IPS-15b (cell line): Measurements from ENCODE around the gene NGEF.
"Not testable (repeated sequence)": the region's sequence is repeated elsewhere in the genome, so short reads cannot be mapped to it uniquely, and the experiment has no call there.

Experiments
- H3K27me3 ChIP-seq: one replicate; pipeline ENCODE4 v1.6.1; 2013; ENCODE audit warnings: low read length; ENCODE audit not compliant: control insufficient read depth, insufficient read depth
- H3K36me3 ChIP-seq: one replicate; pipeline ENCODE4 v1.6.1; 2013; ENCODE audit warnings: low read length; ENCODE audit not compliant: control insufficient read depth, insufficient read depth
- H3K4me1 ChIP-seq: one replicate; pipeline ENCODE4 v1.6.1; 2013; ENCODE audit warnings: mild to moderate bottlenecking, low read length; ENCODE audit not compliant: control insufficient read depth, insufficient read depth
- H3K4me3 ChIP-seq: one replicate; pipeline ENCODE4 v1.5.1; 2013; ENCODE audit warnings: low read depth, low read length
- H3K9ac ChIP-seq: one replicate; pipeline ENCODE4 v1.6.1; 2013; ENCODE audit warnings: low read depth, mild to moderate bottlenecking, low read length
- H3K9me3 ChIP-seq: one replicate; pipeline ENCODE4 v1.6.1; 2013; ENCODE audit warnings: mild to moderate bottlenecking, low read length; ENCODE audit not compliant: control insufficient read depth, insufficient read depth

NGEF gene

GRCh38 chr2:232860593-232861241 lies 152.3 kb downstream of the NGEF start:
- Histone ChIP-seq H3K9ac (no peak overlapping the region), H3K36me3 (peaks cover 9% of the 10 kb centered on the region), H3K9me3 (no peaks in the 10 kb centered on the region), H3K4me3 (no peak overlapping the region), H3K27me3 (no peaks in the 10 kb centered on the region), H3K4me1 (no peaks in the 10 kb centered on the region)

GRCh38 chr2:232859385-232859916 lies 153.6 kb downstream of the NGEF start:
- Histone ChIP-seq H3K36me3 (peaks cover 9% of the 10 kb centered on the region), H3K9ac (no peak overlapping the region), H3K4me3 (no peak overlapping the region), H3K27me3 (no peaks in the 10 kb centered on the region), H3K4me1 (no peaks in the 10 kb centered on the region), H3K9me3 (no peaks in the 10 kb centered on the region)

DNA sequence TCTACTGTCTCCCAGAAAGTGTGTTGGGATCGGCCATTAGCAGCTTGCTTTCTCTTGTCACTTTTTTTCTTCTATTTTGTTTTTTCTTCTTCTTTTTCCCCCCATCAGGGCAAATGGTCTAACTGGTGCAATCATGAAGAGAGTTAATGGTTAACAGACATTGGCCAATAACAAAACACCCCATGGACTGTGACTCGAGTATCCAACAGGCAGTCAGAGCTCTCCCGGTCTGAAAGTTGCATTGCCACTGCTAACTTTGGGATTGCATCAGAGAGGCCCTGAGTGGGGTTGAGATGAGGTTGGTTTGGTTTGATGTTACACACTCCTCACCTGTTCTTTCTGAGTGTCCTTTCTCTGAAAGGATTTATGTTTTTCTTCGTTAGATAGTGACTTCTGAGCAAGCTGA lies 155.9 kb downstream of the NGEF start:
- H3K27me3 ChIP-seq, result no peaks in the 10 kb centered on the region
- no peaks in the 10 kb centered on the region for H3K9me3 ChIP-seq
- peaks cover 9% of the 10 kb centered on the region for H3K36me3 ChIP-seq
- H3K9ac ChIP-seq, result no peak overlapping the region
- H3K4me1 ChIP-seq, result no peaks in the 10 kb centered on the region
- no peak overlapping the region for H3K4me3 ChIP-seq

GRCh38 chr2:232854082-232854481 lies 159.0 kb downstream of the NGEF start:
- H3K4me3 ChIP-seq, result no peak overlapping the region
- H3K4me1 ChIP-seq, result no peaks in the 10 kb centered on the region
- no peak overlapping the region for H3K9ac ChIP-seq
- peaks cover 17% of the 10 kb centered on the region for H3K36me3 ChIP-seq
- H3K9me3 ChIP-seq, result no peaks in the 10 kb centered on the region
- H3K27me3 ChIP-seq, result no peaks in the 10 kb centered on the region

- H3K27me3 ChIP-seq, result no peaks in the 10 kb centered on the region
- H3K4me1 ChIP-seq, result no peaks in the 10 kb centered on the region
- H3K9me3 ChIP-seq, result no peaks in the 10 kb centered on the region
- H3K4me3 ChIP-seq, result no peak overlapping the region
- no peak overlapping the region for H3K9ac ChIP-seq
- H3K36me3 ChIP-seq, result peaks cover 28% of the 10 kb centered on the region
Measured at GRCh38 chr2:232852676-232853075, 160.4 kb downstream of the NGEF start.

- not testable (repeated sequence) for H3K27me3 ChIP-seq, H3K9me3 ChIP-seq, H3K4me3 ChIP-seq, H3K4me1 ChIP-seq, H3K9ac ChIP-seq
- peaks cover 29% of the 10 kb centered on the region for H3K36me3 ChIP-seq
Measured at GRCh38 chr2:232852081-232852480, 161.0 kb downstream of the NGEF start.

DNA sequence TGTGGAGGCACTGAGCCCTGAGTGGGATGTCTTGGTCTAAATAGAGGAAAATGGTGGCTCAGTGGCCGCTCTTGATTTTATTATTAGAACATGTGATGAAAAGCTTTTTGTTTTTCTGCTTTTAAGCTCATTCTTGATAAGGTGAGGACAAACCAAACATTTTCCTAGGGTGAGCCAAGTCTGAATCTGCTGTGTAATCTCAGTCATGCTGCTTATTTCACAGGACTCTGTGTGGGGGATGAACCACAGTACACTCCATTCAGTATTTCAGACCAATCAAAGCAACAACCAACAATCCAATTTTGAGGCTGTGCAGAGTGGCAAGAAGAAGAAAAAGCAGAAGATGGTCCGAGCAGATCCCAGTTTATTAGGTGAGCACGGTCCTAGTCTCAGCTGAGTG lies 163.0 kb downstream of the NGEF start:
- Histone ChIP-seq H3K27me3 (no peaks in the 10 kb centered on the region), H3K4me3 (no peak overlapping the region), H3K4me1 (no peaks in the 10 kb centered on the region), H3K36me3 (peaks cover 28% of the 10 kb centered on the region), H3K9ac (no peak overlapping the region), H3K9me3 (no peaks in the 10 kb centered on the region)

- no peaks in the 10 kb centered on the region for H3K9me3 ChIP-seq
- no peak overlapping the region for H3K4me3 ChIP-seq
- H3K36me3 ChIP-seq, result peaks cover 36% of the 10 kb centered on the region
- no peak overlapping the region for H3K9ac ChIP-seq
- no peaks in the 10 kb centered on the region for H3K27me3 ChIP-seq
- no peaks in the 10 kb centered on the region for H3K4me1 ChIP-seq
Measured at GRCh38 chr2:232846055-232846454, 167.0 kb downstream of the NGEF start.

DNA sequence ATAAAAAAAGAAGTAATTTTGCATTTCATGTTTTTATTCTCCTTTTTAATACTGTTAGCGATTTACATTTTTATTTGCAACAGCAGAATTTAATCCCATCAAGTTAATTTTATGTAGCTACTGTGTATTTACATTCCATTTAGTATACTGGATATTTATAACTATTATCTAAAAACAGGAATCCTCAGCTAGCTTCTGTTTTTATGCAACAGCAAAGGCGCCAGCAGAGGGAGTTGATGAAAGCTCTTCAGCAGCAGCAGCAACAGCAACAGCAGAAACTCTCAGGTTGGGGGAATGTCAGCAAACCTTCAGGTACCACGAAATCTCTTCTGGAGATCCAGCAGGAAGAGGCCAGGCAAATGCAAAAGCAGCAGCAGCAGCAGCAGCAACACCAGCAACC lies 169.2 kb downstream of the NGEF start:
- Histone ChIP-seq H3K27me3 (no peaks in the 10 kb centered on the region), H3K9ac (no peak overlapping the region), H3K4me1 (no peaks in the 10 kb centered on the region), H3K36me3 (peaks cover 36% of the 10 kb centered on the region), H3K9me3 (no peaks in the 10 kb centered on the region), H3K4me3 (no peak overlapping the region)

- no peaks in the 10 kb centered on the region for H3K9me3 ChIP-seq
- no peaks in the 10 kb centered on the region for H3K4me1 ChIP-seq
- H3K9ac ChIP-seq, result no peak overlapping the region
- no peak overlapping the region for H3K4me3 ChIP-seq
- peaks cover 28% of the 10 kb centered on the region for H3K36me3 ChIP-seq
- H3K27me3 ChIP-seq, result no peaks in the 10 kb centered on the region
Measured at GRCh38 chr2:232842689-232843088, 170.4 kb downstream of the NGEF start.

DNA sequence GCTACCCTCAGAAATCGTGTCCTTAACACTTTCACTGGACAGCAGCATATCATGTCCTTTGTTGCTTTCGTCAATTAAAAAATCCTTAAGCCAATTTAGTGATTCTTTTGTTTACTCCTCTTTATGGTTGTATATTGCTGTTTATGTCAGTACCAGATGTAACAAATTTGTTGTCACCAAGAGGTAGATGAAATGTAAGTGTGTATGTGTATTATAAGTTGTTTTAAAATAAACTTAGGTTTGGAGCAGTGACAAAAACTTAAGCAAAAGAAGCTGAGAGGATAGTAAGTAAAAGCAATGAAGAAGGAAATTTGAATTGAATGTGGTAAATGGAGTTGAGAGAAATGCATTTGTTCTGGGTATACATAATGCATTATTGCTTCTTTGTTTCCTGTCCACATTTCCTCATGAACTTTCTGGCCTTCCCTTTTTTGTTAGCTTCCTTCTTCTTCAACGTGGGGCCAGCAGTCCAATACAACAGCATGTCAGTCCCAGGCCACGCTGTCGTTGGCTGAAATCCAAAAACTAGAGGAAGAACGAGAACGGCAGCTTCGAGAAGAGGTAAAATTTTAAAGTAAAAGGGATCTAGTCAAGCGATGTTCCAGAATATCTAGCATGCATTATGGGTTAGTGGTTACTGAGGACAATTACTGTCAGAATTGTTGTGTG lies 173.5 kb downstream of the NGEF start:
- Histone ChIP-seq H3K4me1 (no peaks in the 10 kb centered on the region), H3K9me3 (no peaks in the 10 kb centered on the region), H3K9ac (no peak overlapping the region), H3K4me3 (no peak overlapping the region), H3K27me3 (no peaks in the 10 kb centered on the region), H3K36me3 (peaks cover 16% of the 10 kb centered on the region)

GRCh38 chr2:232838406-232838874 lies 174.6 kb downstream of the NGEF start:
- H3K9ac ChIP-seq, result no peak overlapping the region
- H3K36me3 ChIP-seq, result peaks cover 9% of the 10 kb centered on the region
- H3K4me1 ChIP-seq, result no peaks in the 10 kb centered on the region
- H3K27me3 ChIP-seq, result no peaks in the 10 kb centered on the region
- no peak overlapping the region for H3K4me3 ChIP-seq
- H3K9me3 ChIP-seq, result no peaks in the 10 kb centered on the region
